CD14-positive monocyte (primary cell): ENCODE data around the gene KIF1A. TPM values are rescaled to one million over a fixed set of nuclear protein-coding genes. Genes with fewer than 3 reads are reported as not detected.

Source experiments
- DNase-seq, 3 donors: peaks; one replicate each; pipeline ENCODE4 v3.0.0-alpha.2; 2011 to 2022
- H2AFZ ChIP-seq: 2 replicates; pipeline ENCODE4 v1.6.0; 2012; ENCODE audit warnings: mild to moderate bottlenecking, low read depth, low read length, inconsistent platforms; ENCODE audit not compliant: insufficient read depth, poor library complexity, severe bottlenecking
- H3K27ac ChIP-seq, 2 donors: 1 replicate in 1 of 2; 2 replicates in 1 of 2; pipeline ENCODE4 v1.5.1; 2012 to 2013; ENCODE audit warnings: low read length in 2 of 2, control low read depth in 1 of 2, inconsistent platforms in 1 of 2, low read depth in 1 of 2, mild to moderate bottlenecking in 1 of 2
- H3K27me3 ChIP-seq, 2 donors: one replicate each; pipeline versions ENCODE4 v1.6.0 to v1.6.1; 2011 to 2013; ENCODE audit warnings: low read length in 2 of 2; ENCODE audit not compliant: control insufficient read depth in 2 of 2, insufficient read depth in 2 of 2
- H3K36me3 ChIP-seq, 2 donors: replicated peaks in 1 of 2; 1 replicate in 1 of 2; 2 replicates in 1 of 2; pipeline versions ENCODE4 v1.5.1 to v1.6.1; 2012 to 2013; ENCODE audit warnings: low read length in 2 of 2, control low read depth in 1 of 2, inconsistent platforms in 1 of 2, mild to moderate bottlenecking in 1 of 2; ENCODE audit not compliant: insufficient read depth in 2 of 2, control insufficient read depth in 1 of 2
- H3K4me1 ChIP-seq, 2 donors: 1 replicate in 1 of 2; 2 replicates in 1 of 2; pipeline versions ENCODE4 v1.5.1 to v1.6.1; 2012 to 2013; ENCODE audit warnings: low read length in 2 of 2, control low read depth in 1 of 2, inconsistent platforms in 1 of 2, mild to moderate bottlenecking in 1 of 2, moderate library complexity in 1 of 2; ENCODE audit not compliant: insufficient read depth in 2 of 2, control insufficient read depth in 1 of 2
- H3K4me2 ChIP-seq: replicated peaks from 2 replicates; pipeline ENCODE3; 2012; ENCODE audit warnings: low read length, moderate library complexity, mild to moderate bottlenecking; ENCODE audit not compliant: poor library complexity, severe bottlenecking; ENCODE audit errors: extremely low read depth
- H3K4me3 ChIP-seq, 3 experiments: fragments of 200-600 bp in 1 of 3; sonication (generic) in 1 of 3; replicated peaks in 1 of 3; 1 replicate in 2 of 3; 2 replicates in 1 of 3; pipeline ENCODE4 v1.5.1; 2011 to 2013; ENCODE audit warnings: low read length in 3 of 3, mild to moderate bottlenecking in 3 of 3, control low read depth in 2 of 3, low read depth in 2 of 3, inconsistent platforms in 1 of 3, moderate library complexity in 1 of 3
- H3K79me2 ChIP-seq: 2 replicates; pipeline ENCODE4 v1.6.0; 2012; ENCODE audit warnings: mild to moderate bottlenecking, control low read depth, inconsistent platforms, low read length, moderate library complexity; ENCODE audit not compliant: insufficient read depth
- H3K9ac ChIP-seq: 2 replicates; pipeline ENCODE4 v1.6.0; 2017; ENCODE audit warnings: low read length, mild to moderate bottlenecking; ENCODE audit not compliant: insufficient read depth, poor library complexity, severe bottlenecking
- H3K9me3 ChIP-seq, 2 donors: replicated peaks in 1 of 2; 1 replicate in 1 of 2; 2 replicates in 1 of 2; pipeline versions ENCODE4 v1.5.1 to v1.6.1; 2012 to 2013; ENCODE audit warnings: low read length in 2 of 2, control low read depth in 1 of 2; ENCODE audit not compliant: control insufficient read depth in 1 of 2, insufficient read depth in 1 of 2
- H4K20me1 ChIP-seq: 2 replicates; pipeline ENCODE4 v1.6.0; 2012; ENCODE audit warnings: mild to moderate bottlenecking, low read length, control low read depth, moderate library complexity; ENCODE audit not compliant: insufficient read depth
- H3K27ac Mint-ChIP-seq, 7 donors: one replicate each; pipeline ENCODE4 v1.8.0; 2020; ENCODE audit warnings: mild to moderate bottlenecking in 7 of 7, mixed read lengths in 7 of 7, moderate library complexity in 6 of 7, inconsistent platforms in 2 of 7
- H3K27me3 Mint-ChIP-seq, 3 donors: one replicate each; pipeline ENCODE4 v1.8.0; 2021 to 2022; ENCODE audit warnings: low read depth in 3 of 3, mild to moderate bottlenecking in 3 of 3, mixed read lengths in 3 of 3, moderate library complexity in 3 of 3, inconsistent platforms in 1 of 3
- H3K36me3 Mint-ChIP-seq, 2 donors: one replicate each; pipeline ENCODE4 v1.8.0; 2020; ENCODE audit warnings: mixed read lengths in 2 of 2, inconsistent platforms in 1 of 2, mild to moderate bottlenecking in 1 of 2
- H3K4me1 Mint-ChIP-seq: one replicate; pipeline ENCODE4 v1.8.0; 2020; ENCODE audit warnings: mild to moderate bottlenecking, mixed read lengths
- H3K4me3 Mint-ChIP-seq, 2 donors: one replicate each; pipeline ENCODE4 v1.8.0; 2020; ENCODE audit warnings: mild to moderate bottlenecking in 2 of 2, mixed read lengths in 2 of 2, moderate library complexity in 1 of 2
- H3K9me3 Mint-ChIP-seq, 7 donors: one replicate each; pipeline ENCODE4 v1.8.0; 2020 to 2022; ENCODE audit warnings: mixed read lengths in 7 of 7, mild to moderate bottlenecking in 6 of 7, moderate library complexity in 6 of 7, inconsistent platforms in 2 of 7
- CTCF ChIP-seq: fragments of 200-600 bp; IDR thresholded peaks from one replicate; pipeline ENCODE4 v1.8.0; 2022; ENCODE audit warnings: antibody characterized with exemption, mild to moderate bottlenecking
- WGBS: methylation state at CpG from one replicate; pipeline ENCODE4 v1.1.5; 2013; ENCODE audit warnings: missing lambda C conversion rate; ENCODE audit not compliant: insufficient coverage; 5-methylcytosine and 5-hydroxymethylcytosine counted together
- intact Hi-C, 2 donors: fragments of 100-400 bp; cut with micrococcal nuclease; formaldehyde crosslinking; loops; one replicate each; pipeline versions ENCODE4 v1.15.0 to v1.15.1; 2023
- polyA plus RNA-seq, 3 donors: library from polyadenylated mRNA; depleted of rRNA in 1 of 3; unstranded in 2 of 3; stranded (reverse) in 1 of 3; fragments of 300-500 nt in 2 of 3; fragments of >200 nt in 1 of 3; fragmentation: Illumina TruSeq in 2 of 3; gene quantifications; 1 replicate in 2 of 3; 2 replicates in 1 of 3; pipeline ENCODE4 v1.2.3, GENCODE V29; 2012 to 2021

KIF1A gene
- polyA plus RNA-seq, 3 donors = not detected

GRCh38 chr2:240704651-240705050 lies 115.4 kb downstream of the KIF1A start:
- H3K9me3 Mint-ChIP-seq = no peaks in the 10 kb centered on the region
- H2AFZ ChIP-seq = no peak overlapping the region
- no peak overlapping the region for H3K27ac ChIP-seq
- H3K27me3 ChIP-seq = no peaks in the 10 kb centered on the region
- peaks cover 4 to 7% (median 7%) of the 10 kb centered on the region in 3 donors for H3K27me3 Mint-ChIP-seq
- H3K36me3 ChIP-seq = no peaks in the 10 kb centered on the region
- no peaks in the 10 kb centered on the region for H4K20me1 ChIP-seq
- no peak overlapping the region for H3K4me3 Mint-ChIP-seq
- H3K36me3 Mint-ChIP-seq = no peaks in the 10 kb centered on the region
- H3K9ac ChIP-seq = no peak overlapping the region
- H3K4me2 ChIP-seq = no peak overlapping the region
- H3K27ac Mint-ChIP-seq = no peak overlapping the region
- no peaks in the 10 kb centered on the region for H3K79me2 ChIP-seq
- H3K4me3 ChIP-seq = no peak overlapping the region
- intact Hi-C loops = loop anchor here (5.0 kb wide), 1 partner anchor 192 kb away; no protein-coding TSS in a partner anchor
- WGBS = 97% methylated on average over 16 of the region's 19 CpGs
- no peak for DNase-seq
- H3K9me3 ChIP-seq = no peaks in the 10 kb centered on the region
- peaks cover 14 to 17% of the 10 kb centered on the region in 2 donors for H3K4me1 ChIP-seq
- H3K4me1 Mint-ChIP-seq = peaks cover 21% of the 10 kb centered on the region
- no peak for TF ChIP-seq CTCF

- Histone ChIP-seq H3K4me3 (no peak overlapping the region), H3K27me3 (no peaks in the 10 kb centered on the region), H3K36me3 (no peaks in the 10 kb centered on the region), H4K20me1 (no peaks in the 10 kb centered on the region), H2AFZ (no peak overlapping the region), H3K4me2 (no peak overlapping the region), H3K9ac (no peak overlapping the region), H3K4me1 (peaks cover 14 to 17% of the 10 kb centered on the region in 2 donors), H3K9me3 (no peaks in the 10 kb centered on the region), H3K79me2 (no peaks in the 10 kb centered on the region), H3K27ac (no peak overlapping the region)
- H3K27ac Mint-ChIP-seq = no peak overlapping the region
- H3K4me3 Mint-ChIP-seq = no peak overlapping the region
- H3K4me1 Mint-ChIP-seq = peaks cover 21% of the 10 kb centered on the region
- DNase-seq = no peak
- peaks cover 6 to 7% (median 6%) of the 10 kb centered on the region in 3 donors for H3K27me3 Mint-ChIP-seq
- TF ChIP-seq CTCF = no peak
- H3K36me3 Mint-ChIP-seq = no peaks in the 10 kb centered on the region
- intact Hi-C loops = loop anchor here (5.0 kb wide), 1 partner anchor 191 kb away; no protein-coding TSS in a partner anchor
- no peaks in the 10 kb centered on the region for H3K9me3 Mint-ChIP-seq
- 90% methylated on average over 15 of the region's 18 CpGs for WGBS
Observed at GRCh38 chr2:240703417-240704341, 116.3 kb downstream of the KIF1A start.
